ENCODE results near the gene UGT1A7. TPM values are rescaled to one million over a fixed set of nuclear protein-coding genes. Genes with fewer than 3 reads are reported as not detected.

The UGT1A7 gene
- total and polyA plus RNA-seq, 9 of the 15 experiments (the other 6 are each of a cell fraction or from before 2014, with no cell fraction given) = not detected

GRCh38 chr2:233813236-233814055 lies 131.7 kb downstream of the UGT1A7 start:
- FAIRE-seq (no peak), ATAC-seq (no peak), DNase-seq (ENCODE audit: extremely low read depth in 1 of 4, low spot score in 3 of 4) (no peak)
- Histone ChIP-seq H2AFZ (ENCODE audit: low read depth, low read length) (no peak overlapping the region), H3K27ac (ENCODE audit: extremely low read depth, low read depth, low read length) (no peak overlapping the region), H3K4me1 (replicated peaks in 1 of 2; ENCODE audit: control insufficient read depth in 2 of 2, insufficient read depth in 2 of 2, low read length in 2 of 2) (no peaks in the 10 kb centered on the region; a peak in 1 of 5 replicates), H3K27me3 (ENCODE audit: control insufficient read depth in 2 of 2, insufficient read depth in 2 of 2, low read length in 2 of 2) (peaks cover 2 to 28% of the 10 kb centered on the region in 2 experiments; a peak in 3 of 5 replicates), H3K4me2 (ENCODE audit: insufficient read depth, low read length) (no peak overlapping the region), H3K9me3 (replicated peaks; ENCODE audit: control insufficient read depth, insufficient read depth, low read depth, low read length) (no peaks in the 10 kb centered on the region), H3K79me2 (ENCODE audit: control insufficient read depth, insufficient read depth, low read length) (no peaks in the 10 kb centered on the region), H3K9me1 (ENCODE audit: control insufficient read depth, insufficient read depth, low read length) (no peaks in the 10 kb centered on the region), H4K20me1 (replicated peaks; ENCODE audit: control insufficient read depth, insufficient read depth, low read length) (no peaks in the 10 kb centered on the region), H3K4me3 (no peak overlapping the region), H3K9ac (ENCODE audit: insufficient read depth in 1 of 2, low read depth in 2 of 2, low read length in 2 of 2) (no peak overlapping the region), H3K36me3 (ENCODE audit: control insufficient read depth, insufficient read depth, low read length) (no peaks in the 10 kb centered on the region)
- intact Hi-C loops (cut with micrococcal nuclease) (no loop called here), in situ Hi-C loops (cut with MboI) (no loop called here)
- ChIA-PET CTCF (ENCODE audit: low intra/inter-chr PET ratio) (no interaction called here), POLR2A (interaction anchor here (0.6 to 0.8 kb wide), 2 partner anchors 10 to 167 kb away, joined by 3 to 4 read pairs; no protein-coding TSS in a partner anchor)
- 4% methylated on average over 3 of the region's 3 CpGs for WGBS (ENCODE audit: insufficient coverage, low coverage, missing lambda C conversion rate)
- no TSS peak for BruUV-seq (replicated peaks)
- TF ChIP-seq FOXP1 (CRISPR knock-in tag; IDR thresholded peaks at IDR 0.05) = no peak
- TF ChIP-seq SAFB (IDR thresholded peaks at IDR 0.05; ENCODE audit: borderline replicate concordance, low read depth, low read length) = no peak
- TF ChIP-seq ZNF263 (CRISPR knock-in tag; IDR thresholded peaks at IDR 0.05; ENCODE audit: borderline replicate concordance) = no peak
- TF ChIP-seq SMC3 (conservative IDR thresholded peaks at IDR 0.05; ENCODE audit: insufficient read depth, low read depth, low read length) = no peak
- TF ChIP-seq U2AF2 (optimal IDR thresholded peaks at IDR 0.05; ENCODE audit: low read depth, low read length) = no peak
- TF ChIP-seq RUNX1 (IDR thresholded peaks at IDR 0.05; ENCODE audit: low read depth) = no peak
